Natural killer cell treated with Interleukin-12 subunit alpha and Interleukin-12 subunit beta and Interleukin-15 and Interleukin-18, amount 100 ng/mL, for 72 hours (primary cell): ENCODE measurements around the gene RPA1. TPM values are rescaled to one million over a fixed set of nuclear protein-coding genes. Genes with fewer than 3 reads are reported as not detected.

Experiments used
- ATAC-seq, 2 donors: fragments of 150-1000 bp; cut with Tn5 transposase in 1 of 2; sonication (Bioruptor Pico), chemical (Tn5 transposase) in 1 of 2; 2 replicates each; pipeline ENCODE4 v1.10.0; 2021
- DNase-seq: peaks from one replicate; pipeline ENCODE4 v3.0.0; 2022; ENCODE audit warnings: low spot score
- H3K27ac Mint-ChIP-seq, 2 donors: 1 replicate in 1 of 2; 2 replicates in 1 of 2; pipeline ENCODE4 v1.8.0; 2022; ENCODE audit warnings: mixed read lengths in 2 of 2, mild to moderate bottlenecking in 1 of 2, moderate library complexity in 1 of 2
- H3K27me3 Mint-ChIP-seq, 2 donors: 1 replicate in 1 of 2; 2 replicates in 1 of 2; pipeline ENCODE4 v1.8.0; 2022; ENCODE audit warnings: mixed read lengths in 2 of 2
- H3K36me3 Mint-ChIP-seq: one replicate; pipeline ENCODE4 v1.8.0; 2022; ENCODE audit warnings: mixed read lengths
- H3K4me1 Mint-ChIP-seq, 2 donors: 1 replicate in 1 of 2; 2 replicates in 1 of 2; pipeline ENCODE4 v1.8.0; 2022; ENCODE audit warnings: low read depth in 2 of 2, mixed read lengths in 2 of 2, mild to moderate bottlenecking in 1 of 2
- H3K4me3 Mint-ChIP-seq: one replicate; pipeline ENCODE4 v1.8.0; 2022; ENCODE audit warnings: mixed read lengths
- H3K9me3 Mint-ChIP-seq: 2 replicates; pipeline ENCODE4 v1.8.0; 2022; ENCODE audit warnings: mixed read lengths
- total RNA-seq, 2 donors: library from RNA; stranded (reverse); gene quantifications; one replicate each; pipeline ENCODE4 v1.2.3, GENCODE V29; 2022

RPA1 gene
- total RNA-seq, 2 donors from 2014 or later = 144 to 169 TPM

- H3K9me3 Mint-ChIP-seq = no peaks in the 10 kb centered on the region
- DNase-seq (no peak), ATAC-seq (no peak)
- H3K27me3 Mint-ChIP-seq = peaks cover 17 to 18% of the 10 kb centered on the region in 2 donors
- no peak overlapping the region for H3K4me3 Mint-ChIP-seq
- no peak overlapping the region for H3K27ac Mint-ChIP-seq
- no peaks in the 10 kb centered on the region for H3K36me3 Mint-ChIP-seq
- no peaks in the 10 kb centered on the region for H3K4me1 Mint-ChIP-seq
These were observed 86.1 kb downstream of the RPA1 start for GRCh38 chr17:1915889-1916288.

- ATAC-seq (no peak), DNase-seq (no peak)
- peaks cover 17 to 18% of the 10 kb centered on the region in 2 donors for H3K27me3 Mint-ChIP-seq
- no peaks in the 10 kb centered on the region for H3K9me3 Mint-ChIP-seq
- H3K4me3 Mint-ChIP-seq = no peak overlapping the region
- no peaks in the 10 kb centered on the region for H3K4me1 Mint-ChIP-seq
- H3K36me3 Mint-ChIP-seq = no peaks in the 10 kb centered on the region
- H3K27ac Mint-ChIP-seq = no peak overlapping the region
These were observed 86.5 kb downstream of the RPA1 start for GRCh38 chr17:1916316-1916715.

GRCh38 chr17:1916963-1917715, 87.3 kb downstream of the RPA1 start:
- Mint-ChIP-seq H3K9me3 (no peaks in the 10 kb centered on the region), H3K27me3 (peaks cover 10 to 11% of the 10 kb centered on the region in 2 donors), H3K36me3 (no peaks in the 10 kb centered on the region), H3K27ac (no peak overlapping the region), H3K4me3 (no peak overlapping the region), H3K4me1 (no peaks in the 10 kb centered on the region)
- DNase-seq (no peak), ATAC-seq (no peak)

GRCh38 chr17:1918346-1919162, 88.7 kb downstream of the RPA1 start:
- no peaks in the 10 kb centered on the region for H3K4me1 Mint-ChIP-seq
- peaks cover 5 to 11% of the 10 kb centered on the region in 2 donors for H3K27me3 Mint-ChIP-seq
- no peaks in the 10 kb centered on the region for H3K36me3 Mint-ChIP-seq
- ATAC-seq (no peak), DNase-seq (no peak)
- H3K4me3 Mint-ChIP-seq = no peak overlapping the region
- no peaks in the 10 kb centered on the region for H3K9me3 Mint-ChIP-seq
- no peak overlapping the region for H3K27ac Mint-ChIP-seq

- H3K27ac Mint-ChIP-seq = no peak overlapping the region
- no peaks in the 10 kb centered on the region for H3K9me3 Mint-ChIP-seq
- no peaks in the 10 kb centered on the region for H3K4me1 Mint-ChIP-seq
- DNase-seq (no peak), ATAC-seq (no peak)
- peaks cover 4 to 11% of the 10 kb centered on the region in 2 donors for H3K27me3 Mint-ChIP-seq
- H3K4me3 Mint-ChIP-seq = no peak overlapping the region
- H3K36me3 Mint-ChIP-seq = no peaks in the 10 kb centered on the region
These were observed 89.4 kb downstream of the RPA1 start for GRCh38 chr17:1919201-1919600.

GRCh38 chr17:1920948-1921351, 91.1 kb downstream of the RPA1 start:
- DNase-seq (no peak), ATAC-seq (no peak)
- H3K4me1 Mint-ChIP-seq = no peaks in the 10 kb centered on the region
- H3K4me3 Mint-ChIP-seq = no peak overlapping the region
- peaks cover 2 to 8% of the 10 kb centered on the region in 2 donors for H3K27me3 Mint-ChIP-seq
- H3K27ac Mint-ChIP-seq = no peak overlapping the region
- H3K36me3 Mint-ChIP-seq = no peaks in the 10 kb centered on the region
- H3K9me3 Mint-ChIP-seq = no peaks in the 10 kb centered on the region

GRCh38 chr17:1928976-1929375, 99.2 kb downstream of the RPA1 start:
- no peaks in the 10 kb centered on the region for H3K9me3 Mint-ChIP-seq
- ATAC-seq (no peak), DNase-seq (no peak)
- H3K27ac Mint-ChIP-seq = no peak overlapping the region
- no peak overlapping the region for H3K4me3 Mint-ChIP-seq
- no peaks in the 10 kb centered on the region for H3K4me1 Mint-ChIP-seq
- peaks cover 0 to 7% of the 10 kb centered on the region in 2 donors for H3K27me3 Mint-ChIP-seq
- no peaks in the 10 kb centered on the region for H3K36me3 Mint-ChIP-seq

GRCh38 chr17:1930337-1930645, 100.5 kb downstream of the RPA1 start:
- no peak overlapping the region for H3K27ac Mint-ChIP-seq
- DNase-seq (no peak), ATAC-seq (no peak)
- H3K4me1 Mint-ChIP-seq = no peaks in the 10 kb centered on the region
- H3K27me3 Mint-ChIP-seq = peaks cover 0 to 7% of the 10 kb centered on the region in 2 donors
- H3K9me3 Mint-ChIP-seq = no peaks in the 10 kb centered on the region
- H3K4me3 Mint-ChIP-seq = no peak overlapping the region
- H3K36me3 Mint-ChIP-seq = no peaks in the 10 kb centered on the region

GRCh38 chr17:1931844-1932579, 102.2 kb downstream of the RPA1 start:
- Mint-ChIP-seq H3K9me3 (no peaks in the 10 kb centered on the region), H3K36me3 (no peaks in the 10 kb centered on the region), H3K4me3 (no peak overlapping the region), H3K4me1 (no peaks in the 10 kb centered on the region), H3K27ac (no peak overlapping the region), H3K27me3 (peaks cover 0 to 7% of the 10 kb centered on the region in 2 donors)
- DNase-seq (no peak), ATAC-seq (no peak)

- no peak for DNase-seq
- ATAC-seq = no peak
- no peaks in the 10 kb centered on the region for H3K36me3 Mint-ChIP-seq
- H3K4me1 Mint-ChIP-seq = no peaks in the 10 kb centered on the region
- H3K4me3 Mint-ChIP-seq = no peak overlapping the region
- H3K27ac Mint-ChIP-seq = no peak overlapping the region
- no peaks in the 10 kb centered on the region for H3K9me3 Mint-ChIP-seq
- H3K27me3 Mint-ChIP-seq = peaks cover 0 to 7% of the 10 kb centered on the region in 2 donors
These were observed 104.3 kb downstream of the RPA1 start for GRCh38 chr17:1933875-1934715.

- no peaks in the 10 kb centered on the region for H3K9me3 Mint-ChIP-seq
- no peak for ATAC-seq
- no peak overlapping the region for H3K27ac Mint-ChIP-seq
- H3K36me3 Mint-ChIP-seq = no peaks in the 10 kb centered on the region
- peaks cover 0 to 7% of the 10 kb centered on the region in 2 donors for H3K27me3 Mint-ChIP-seq
- DNase-seq = no peak
- no peak overlapping the region for H3K4me3 Mint-ChIP-seq
- H3K4me1 Mint-ChIP-seq = no peaks in the 10 kb centered on the region
These were observed 105.1 kb downstream of the RPA1 start for GRCh38 chr17:1934901-1935300.

- Mint-ChIP-seq H3K27ac (no peak overlapping the region), H3K4me1 (no peaks in the 10 kb centered on the region), H3K4me3 (no peak overlapping the region), H3K27me3 (no peaks in the 10 kb centered on the region), H3K9me3 (no peaks in the 10 kb centered on the region), H3K36me3 (no peaks in the 10 kb centered on the region)
- ATAC-seq (peak in 1 of 2 donors; percentile 34), DNase-seq (no peak)
These were observed 107.0 kb downstream of the RPA1 start for GRCh38 chr17:1936766-1937165.

- H3K4me1 Mint-ChIP-seq = no peaks in the 10 kb centered on the region
- no peak for DNase-seq
- H3K36me3 Mint-ChIP-seq = no peaks in the 10 kb centered on the region
- no peak overlapping the region for H3K27ac Mint-ChIP-seq
- H3K4me3 Mint-ChIP-seq = no peak overlapping the region
- no peaks in the 10 kb centered on the region for H3K27me3 Mint-ChIP-seq
- peak in 1 of 2 donors; percentile 10 for ATAC-seq
- no peaks in the 10 kb centered on the region for H3K9me3 Mint-ChIP-seq
These were observed 107.7 kb downstream of the RPA1 start for GRCh38 chr17:1937461-1937860.
